K562 (cell line): ENCODE measurements around the gene PBXIP1. TPM values are rescaled to one million over a fixed set of nuclear protein-coding genes. Genes with fewer than 3 reads are reported as not detected.

Experiments
- ARID1B ChIP-seq: fragments of 450-650 bp; IDR thresholded peaks from 2 replicates; pipeline ENCODE4 v1.6.1; 2016; ENCODE audit warnings: antibody characterized with exemption, mild to moderate bottlenecking, inconsistent platforms
- CBFA2T2 ChIP-seq: fragments of 450-650 bp; conservative IDR thresholded peaks from 2 replicates; pipeline ENCODE4 v1.6.1; 2017; ENCODE audit warnings: mild to moderate bottlenecking
- FOSL1 ChIP-seq: fragments of 200-800 bp; sonication (Bioruptor generic); conservative IDR thresholded peaks from 2 replicates; pipeline ENCODE4 v1.6.1; 2016; ENCODE audit warnings: missing genetic modification characterization, missing compliant biosample characterization
- GTF2E2 ChIP-seq: fragments of 200-800 bp; sonication (Bioruptor generic); IDR thresholded peaks from 2 replicates; pipeline ENCODE4 v1.6.1; 2016; ENCODE audit warnings: missing genetic modification characterization, missing compliant biosample characterization
- ILK ChIP-seq: fragments of 450-650 bp; IDR thresholded peaks from 2 replicates; pipeline ENCODE4 v1.6.1; 2016; ENCODE audit warnings: missing genetic modification characterization, low read depth, mild to moderate bottlenecking, missing compliant biosample characterization, moderate library complexity, borderline replicate concordance
- MCM2 ChIP-seq: fragments of 450-650 bp; IDR thresholded peaks from 2 replicates; pipeline ENCODE4 v1.6.1; 2017; ENCODE audit warnings: low read depth, mild to moderate bottlenecking
- NEUROD1 ChIP-seq: fragments of 150-350 bp; IDR thresholded peaks from 2 replicates; pipeline ENCODE4 v1.6.1; 2014; ENCODE audit warnings: borderline replicate concordance, low read length, low read depth; ENCODE audit not compliant: partially characterized antibody
- PURB ChIP-seq: sonication (generic); formaldehyde crosslinking; IDR thresholded peaks from 2 replicates; pipeline ENCODE4 v1.9.0; 2021; ENCODE audit warnings: low read depth, mild to moderate bottlenecking, missing genetic modification reagents
- RBBP5 ChIP-seq: fragments of 200-600 bp; sonication (generic); IDR thresholded peaks from 2 replicates; pipeline ENCODE4 v1.6.1; 2012; ENCODE audit warnings: borderline replicate concordance, mild to moderate bottlenecking, low read length, control low read depth, inconsistent platforms; ENCODE audit not compliant: insufficient read depth, poor library complexity, severe bottlenecking
- TOE1 ChIP-seq, 2 experiments: fragments of 450-650 bp in 1 of 2; sonication (generic) in 1 of 2; formaldehyde crosslinking in 1 of 2; IDR thresholded peaks; 2 replicates each; pipeline versions ENCODE4 v1.7.1 to v1.8.0; 2016 to 2022; ENCODE audit warnings: borderline replicate concordance in 2 of 2, mild to moderate bottlenecking in 2 of 2, antibody characterized with exemption in 1 of 2, inconsistent platforms in 1 of 2, low read depth in 1 of 2, missing genetic modification reagents in 1 of 2, moderate library complexity in 1 of 2
- WHSC1 ChIP-seq: IDR thresholded peaks from one replicate; pipeline ENCODE4 v1.6.1; 2012; ENCODE audit warnings: low read length, control low read depth, inconsistent platforms
- ZNF134 ChIP-seq: fragments of 250-450 bp; sonication (Bioruptor Pico); conservative IDR thresholded peaks from 2 replicates; pipeline ENCODE4 v1.4.0; 2020
- ZNF324 ChIP-seq: fragments of 250-450 bp; sonication (Bioruptor Pico); IDR thresholded peaks from 2 replicates; pipeline ENCODE4 v1.4.0; 2020; ENCODE audit warnings: mild to moderate bottlenecking
- ZNF384 ChIP-seq: IDR thresholded peaks from 2 replicates; pipeline ENCODE4 v1.6.1; 2012; ENCODE audit warnings: low read depth, low read length, improper control_type of control experiment
- ZNF57 ChIP-seq: fragments of 450-650 bp; formaldehyde crosslinking; IDR thresholded peaks from 2 replicates; pipeline ENCODE4 v1.4.0; 2020; ENCODE audit warnings: mild to moderate bottlenecking, moderate library complexity
- ZNF589 ChIP-seq: fragments of 200-800 bp; sonication (Bioruptor generic); IDR thresholded peaks from 2 replicates; pipeline ENCODE4 v1.6.1; 2016; ENCODE audit warnings: low read depth, missing genetic modification characterization, missing compliant biosample characterization
- ZNF740 ChIP-seq, 3 experiments: fragments of 200-800 bp in 1 of 3; sonication (Bioruptor generic) in 1 of 3; sonication (generic) in 1 of 3; formaldehyde crosslinking in 1 of 3; IDR thresholded peaks; 2 replicates each; pipeline versions ENCODE4 v1.6.1 to v1.8.0; 2016 to 2022; ENCODE audit warnings: mild to moderate bottlenecking in 2 of 3, missing compliant biosample characterization in 2 of 3, missing genetic modification characterization in 2 of 3, missing genetic modification reagents in 1 of 3
- polyA plus RNA-seq, 8 experiments: library from polyadenylated mRNA; depleted of rRNA in 4 of 8; stranded (reverse) in 5 of 8; unstranded in 3 of 8; fragments of >200 nt; fragmentation: Nextera tagmentation in 2 of 8; fragmentation: Illumina TruSeq in 1 of 8; extraction: Ambion mirVana in 2 of 8; extraction: Trizol in 1 of 8; gene quantifications; 2 replicates each; pipeline versions ENCODE4 v1.2.1 to v1.2.3, GENCODE V29; 2011 to 2014; ENCODE audit warnings: inconsistent platforms in 1 of 8, missing spikeins in 1 of 8
- total RNA-seq, 7 experiments: library from RNA; depleted of rRNA in 6 of 7; stranded (reverse); fragments of >200 nt in 6 of 7; fragmentation: Illumina TruSeq in 2 of 7; extraction: Trizol in 2 of 7; gene quantifications; 2 replicates each; pipeline versions ENCODE4 v1.2.1 to v1.2.3, GENCODE V29; 2011 to 2021; ENCODE audit warnings: low replicate concordance in 1 of 7
- TF ChIP-seq, protein P1 (sequence below), 2 experiments: fragments of 450-650 bp; IDR thresholded peaks; 2 replicates each; pipeline ENCODE4 v1.6.1; 2016
- TF ChIP-seq, protein P2 (sequence below): fragments of 200-400 bp; formaldehyde crosslinking; IDR thresholded peaks from 2 replicates; pipeline ENCODE4 v1.6.1; 2017; ENCODE audit warnings: mild to moderate bottlenecking, low read depth, low read length, moderate library complexity

Gene PBXIP1
- total and polyA plus RNA-seq, 9 of the 15 experiments (the other 6 are each of a cell fraction or from before 2014, with no cell fraction given), result 0.13 to 8.3 (median 5.8) TPM

DNA sequence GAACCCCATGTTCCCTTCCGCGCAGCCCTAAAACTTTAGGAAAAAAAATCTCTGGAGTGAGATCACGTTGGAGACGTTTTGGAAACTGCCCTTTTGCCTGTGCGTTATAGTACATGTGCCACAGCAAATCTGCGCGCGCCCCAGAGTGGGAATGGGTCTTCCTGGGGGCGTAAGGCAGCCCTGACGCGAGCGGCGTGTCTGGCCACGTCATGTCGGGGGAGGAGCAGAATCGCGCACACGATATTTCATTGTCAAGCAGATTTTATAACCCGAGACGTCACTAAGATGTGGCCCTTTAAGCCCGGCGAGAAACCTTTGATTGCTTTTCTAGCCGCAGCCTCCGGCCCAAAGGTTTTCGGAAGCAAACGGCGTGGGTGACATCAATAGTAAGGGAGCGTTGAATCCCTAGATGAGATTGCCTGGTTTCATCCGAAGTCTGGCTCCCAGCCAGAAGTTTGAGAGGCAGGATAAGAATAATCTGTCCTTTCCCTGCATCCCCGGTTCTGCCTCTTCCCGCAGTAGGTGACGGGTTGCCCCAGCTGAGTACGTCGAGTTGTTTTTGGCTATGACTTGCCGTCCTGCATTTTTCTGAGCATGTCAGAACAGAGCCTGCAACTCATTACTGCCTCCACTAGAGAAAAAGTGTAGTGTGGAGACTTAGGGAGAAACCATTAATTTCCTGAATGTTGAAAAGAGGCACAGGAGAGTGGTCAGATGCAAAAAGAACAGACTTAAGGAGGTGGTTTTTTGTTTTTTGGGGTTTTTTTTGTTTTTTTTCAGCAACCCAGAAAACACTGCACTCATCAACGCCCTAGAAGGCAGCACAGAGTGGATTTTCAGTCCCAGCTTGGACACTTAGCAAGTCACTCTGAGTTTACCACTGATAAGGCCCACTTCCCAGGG, 18.6 kb downstream of the PBXIP1 start (continued):
- TF ChIP-seq, protein P1, sequence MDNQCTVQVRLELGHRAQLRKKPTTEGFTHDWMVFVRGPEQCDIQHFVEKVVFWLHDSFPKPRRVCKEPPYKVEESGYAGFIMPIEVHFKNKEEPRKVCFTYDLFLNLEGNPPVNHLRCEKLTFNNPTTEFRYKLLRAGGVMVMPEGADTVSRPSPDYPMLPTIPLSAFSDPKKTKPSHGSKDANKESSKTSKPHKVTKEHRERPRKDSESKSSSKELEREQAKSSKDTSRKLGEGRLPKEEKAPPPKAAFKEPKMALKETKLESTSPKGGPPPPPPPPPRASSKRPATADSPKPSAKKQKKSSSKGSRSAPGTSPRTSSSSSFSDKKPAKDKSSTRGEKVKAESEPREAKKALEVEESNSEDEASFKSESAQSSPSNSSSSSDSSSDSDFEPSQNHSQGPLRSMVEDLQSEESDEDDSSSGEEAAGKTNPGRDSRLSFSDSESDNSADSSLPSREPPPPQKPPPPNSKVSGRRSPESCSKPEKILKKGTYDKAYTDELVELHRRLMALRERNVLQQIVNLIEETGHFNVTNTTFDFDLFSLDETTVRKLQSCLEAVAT (IDR thresholded peaks at IDR 0.05), result no peak; a peak in 1 of 4 replicates
- TF ChIP-seq PURB (CRISPR knock-in tag) (no peak), RBBP5 (peak; percentile 44), ZNF324 (no peak), ZNF384 (no peak), NEUROD1 (peak; percentile 70), ZNF134 (CRISPR knock-in tag) (no peak), TOE1 (IDR thresholded peaks at IDR 0.05; ENCODE audit: borderline replicate concordance) (peak; percentile 96), TOE1 (CRISPR knock-in tag; IDR thresholded peaks at IDR 0.05; ENCODE audit: borderline replicate concordance, low read depth) (no peak), WHSC1 (no peak), GTF2E2 (tag) (0 out of 2 replicates have a peak, but pooled peaks have one; percentile 14), MCM2 (no peak), ILK (no peak), FOSL1 (0 out of 2 replicates have a peak, but pooled peaks have one; percentile 33), ZNF740 (CRISPR knock-in tag; IDR thresholded peaks at IDR 0.05) (no peak), ZNF740 (tag; IDR thresholded peaks at IDR 0.05) (no peak), ARID1B (peak; percentile 70), ZNF589 (CRISPR knock-in tag) (no peak), ZNF57 (no peak), CBFA2T2 (peak; percentile 35)
- TF ChIP-seq, protein P2, sequence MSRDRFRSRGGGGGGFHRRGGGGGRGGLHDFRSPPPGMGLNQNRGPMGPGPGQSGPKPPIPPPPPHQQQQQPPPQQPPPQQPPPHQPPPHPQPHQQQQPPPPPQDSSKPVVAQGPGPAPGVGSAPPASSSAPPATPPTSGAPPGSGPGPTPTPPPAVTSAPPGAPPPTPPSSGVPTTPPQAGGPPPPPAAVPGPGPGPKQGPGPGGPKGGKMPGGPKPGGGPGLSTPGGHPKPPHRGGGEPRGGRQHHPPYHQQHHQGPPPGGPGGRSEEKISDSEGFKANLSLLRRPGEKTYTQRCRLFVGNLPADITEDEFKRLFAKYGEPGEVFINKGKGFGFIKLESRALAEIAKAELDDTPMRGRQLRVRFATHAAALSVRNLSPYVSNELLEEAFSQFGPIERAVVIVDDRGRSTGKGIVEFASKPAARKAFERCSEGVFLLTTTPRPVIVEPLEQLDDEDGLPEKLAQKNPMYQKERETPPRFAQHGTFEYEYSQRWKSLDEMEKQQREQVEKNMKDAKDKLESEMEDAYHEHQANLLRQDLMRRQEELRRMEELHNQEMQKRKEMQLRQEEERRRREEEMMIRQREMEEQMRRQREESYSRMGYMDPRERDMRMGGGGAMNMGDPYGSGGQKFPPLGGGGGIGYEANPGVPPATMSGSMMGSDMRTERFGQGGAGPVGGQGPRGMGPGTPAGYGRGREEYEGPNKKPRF, result no peak
